NCI-H526 (cell line): ENCODE results near the gene CSNK1G2.

Source experiments
- DNase-seq, 2 experiments: peaks; one replicate each; lab custom pipeline; 2025; lab: John Stamatoyannopoulos, UW

Gene CSNK1G2

DNA sequence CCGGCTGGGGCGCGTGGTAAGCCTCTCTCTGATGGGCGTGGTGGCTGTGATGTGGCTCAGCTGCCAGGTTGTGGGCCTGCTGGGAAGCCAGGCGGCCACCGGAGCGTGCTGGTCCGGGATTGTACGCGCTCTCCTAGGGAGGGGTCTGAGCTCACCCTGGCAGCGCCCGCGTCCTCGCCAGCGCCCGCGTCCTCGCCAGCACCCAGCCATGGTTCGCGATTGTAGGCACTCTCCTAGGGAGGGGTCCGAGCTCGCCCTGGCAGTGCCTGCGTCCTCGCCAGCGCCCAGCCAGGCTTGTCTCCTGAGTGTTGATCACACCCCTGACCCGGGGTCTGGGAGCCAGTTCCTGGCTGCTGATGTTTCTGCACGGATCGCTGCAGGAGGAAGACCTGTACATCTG lies 22.0 kb upstream of the CSNK1G2 start:
- DNase-seq = no peak

DNA sequence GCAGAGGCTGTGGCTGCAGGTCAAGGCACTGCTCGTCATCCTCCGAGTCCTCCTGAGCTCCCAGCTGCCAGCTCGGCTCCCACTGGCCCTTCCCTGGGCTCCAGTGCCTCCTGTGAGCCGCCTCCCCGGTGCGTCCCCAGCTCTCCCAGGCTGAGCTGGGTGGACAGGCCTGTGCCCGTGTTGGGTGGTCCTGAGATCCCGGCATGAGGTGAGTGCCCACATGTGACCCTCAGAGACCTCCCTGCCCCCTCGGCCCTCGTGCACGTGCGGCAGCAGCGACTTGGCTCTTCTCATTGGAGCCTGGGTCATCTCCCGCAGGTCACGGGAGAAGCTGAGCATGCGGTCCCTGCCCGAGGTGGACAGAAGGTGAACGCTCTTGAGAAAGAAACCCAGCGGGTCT lies 20.3 kb upstream of the CSNK1G2 start:
- no peak for DNase-seq

DNA sequence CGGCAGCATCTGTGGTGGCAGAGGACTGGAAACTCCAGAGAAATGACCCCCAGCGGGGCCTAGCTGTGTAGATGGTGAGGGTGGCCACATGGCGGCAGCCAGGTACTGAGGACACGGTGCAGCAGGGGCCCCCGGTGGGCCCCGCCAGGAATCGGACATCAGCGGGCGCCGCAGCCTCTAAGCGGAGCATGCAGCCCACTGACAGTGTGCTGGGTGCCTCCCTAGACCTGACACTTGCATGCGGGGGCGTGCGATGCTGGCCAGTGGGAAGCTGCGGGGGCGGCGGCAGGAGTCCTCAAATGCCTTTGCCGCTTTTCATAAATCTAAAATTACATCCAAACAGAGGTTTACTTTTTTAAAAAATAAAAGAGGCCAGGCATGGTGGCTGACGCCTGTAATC lies 19.6 kb upstream of the CSNK1G2 start:
- no peak for DNase-seq

DNA sequence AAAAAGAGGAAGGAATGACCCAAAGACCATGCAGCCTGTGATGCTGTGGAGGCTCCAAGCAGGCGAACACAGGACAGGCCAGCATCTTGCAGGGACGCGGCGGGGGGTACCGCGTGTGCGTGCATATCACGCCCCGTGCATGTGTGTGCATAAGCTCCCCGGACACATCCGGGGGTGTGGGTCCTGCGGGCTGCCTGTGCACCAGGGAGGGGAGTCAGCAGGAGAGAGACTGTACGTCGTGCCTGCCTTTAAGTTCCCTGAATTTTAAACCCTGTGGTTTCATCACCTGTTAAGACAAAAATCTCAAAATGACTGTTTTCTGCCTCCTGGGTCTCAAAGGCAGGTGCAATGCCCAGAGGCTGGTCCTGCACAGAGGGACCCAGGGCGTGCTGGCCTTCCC lies 19.1 kb upstream of the CSNK1G2 start:
- no peak for DNase-seq

DNA sequence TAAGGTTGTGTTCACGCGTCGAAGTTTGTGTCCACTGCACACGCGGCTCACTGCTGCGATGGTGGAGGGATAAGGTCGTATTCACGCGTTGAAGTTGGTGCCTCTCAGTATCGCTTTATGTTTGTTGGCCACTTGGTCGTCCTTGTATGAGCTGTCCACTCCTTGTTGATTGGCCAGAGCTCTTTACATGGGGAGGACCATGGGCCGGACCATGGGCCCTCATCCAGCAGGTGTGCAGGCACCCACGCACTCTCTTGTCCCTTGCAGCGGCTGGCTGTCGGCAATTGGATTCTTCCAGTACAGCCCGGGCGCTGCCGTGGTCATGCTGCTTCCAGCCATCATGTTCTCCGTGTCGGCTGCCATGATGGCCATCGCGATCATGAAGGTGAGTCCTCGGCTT lies 18.2 kb upstream of the CSNK1G2 start:
- DNase-seq = no peak

DNA sequence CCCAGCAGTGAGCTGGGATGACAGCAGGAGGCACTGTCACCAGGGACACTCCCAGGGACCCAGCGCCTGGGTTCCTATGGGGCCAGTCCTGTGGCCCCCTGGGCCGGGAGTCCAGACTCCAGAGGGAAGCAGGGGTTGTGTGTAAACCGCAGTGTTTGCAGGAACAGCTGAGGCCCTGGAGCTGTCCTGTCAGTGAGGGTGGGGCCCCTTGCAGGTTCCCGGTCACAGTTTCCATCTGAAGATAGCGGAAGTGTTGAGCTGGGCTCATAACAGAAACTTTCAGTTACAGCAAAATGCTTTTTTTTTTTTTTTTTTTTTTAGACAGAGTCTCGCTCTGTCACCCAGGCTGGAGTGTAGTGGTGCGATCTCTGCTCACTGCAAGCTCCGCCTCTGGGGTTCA lies 17.7 kb upstream of the CSNK1G2 start:
- DNase-seq = no peak

DNA sequence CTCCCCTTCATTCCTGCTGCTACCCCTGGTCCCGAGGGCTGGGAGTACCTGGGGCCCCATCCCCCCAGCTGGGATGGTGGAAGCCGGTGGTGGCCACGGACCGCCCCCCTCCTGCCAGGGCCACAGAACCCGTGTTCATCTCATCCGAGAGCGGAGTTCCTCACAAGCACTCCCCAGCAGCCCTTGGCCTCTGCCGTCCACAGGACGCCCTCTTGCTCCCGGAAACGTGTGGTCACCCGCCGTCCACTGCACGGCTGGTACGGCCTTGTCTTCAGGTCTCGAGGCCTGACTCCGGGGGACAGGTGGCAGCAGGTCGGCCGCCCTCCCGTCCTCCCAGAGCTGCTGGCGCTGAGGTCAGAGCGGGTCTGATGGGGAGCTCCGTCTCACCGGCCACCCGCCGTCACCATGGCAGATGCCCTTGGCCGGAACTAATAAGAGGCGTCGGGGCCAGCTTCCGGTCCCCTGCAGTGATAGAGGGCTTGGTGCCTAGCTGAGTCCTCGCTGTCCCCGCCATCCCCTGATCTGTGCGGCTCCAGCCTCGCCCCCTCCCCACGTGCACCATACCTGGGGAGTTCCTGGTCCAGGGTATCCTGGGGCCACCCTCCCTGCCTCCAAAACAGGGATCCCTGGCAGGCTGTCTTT lies 16.5 kb upstream of the CSNK1G2 start:
- DNase-seq = no peak

DNA sequence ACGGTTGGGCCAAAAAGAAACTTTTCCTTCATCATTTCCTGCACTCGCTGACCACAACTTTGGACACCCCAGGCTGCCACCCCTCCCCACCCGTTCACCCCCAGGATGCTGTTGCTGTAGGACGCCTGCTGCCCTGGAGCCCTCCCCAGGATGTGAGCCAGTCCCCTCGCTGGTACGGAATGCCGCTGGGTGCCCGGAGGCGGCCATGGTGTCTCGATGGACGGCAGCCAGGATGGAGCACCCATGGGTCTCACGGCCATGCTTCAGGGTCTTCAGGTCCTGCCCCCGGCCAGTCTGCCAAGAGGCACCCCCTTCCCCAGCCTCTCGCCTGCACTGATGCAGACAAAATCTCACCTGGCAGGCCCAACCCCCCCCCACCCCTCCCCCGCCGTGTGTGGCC lies 15.4 kb upstream of the CSNK1G2 start:
- no peak for DNase-seq

DNA sequence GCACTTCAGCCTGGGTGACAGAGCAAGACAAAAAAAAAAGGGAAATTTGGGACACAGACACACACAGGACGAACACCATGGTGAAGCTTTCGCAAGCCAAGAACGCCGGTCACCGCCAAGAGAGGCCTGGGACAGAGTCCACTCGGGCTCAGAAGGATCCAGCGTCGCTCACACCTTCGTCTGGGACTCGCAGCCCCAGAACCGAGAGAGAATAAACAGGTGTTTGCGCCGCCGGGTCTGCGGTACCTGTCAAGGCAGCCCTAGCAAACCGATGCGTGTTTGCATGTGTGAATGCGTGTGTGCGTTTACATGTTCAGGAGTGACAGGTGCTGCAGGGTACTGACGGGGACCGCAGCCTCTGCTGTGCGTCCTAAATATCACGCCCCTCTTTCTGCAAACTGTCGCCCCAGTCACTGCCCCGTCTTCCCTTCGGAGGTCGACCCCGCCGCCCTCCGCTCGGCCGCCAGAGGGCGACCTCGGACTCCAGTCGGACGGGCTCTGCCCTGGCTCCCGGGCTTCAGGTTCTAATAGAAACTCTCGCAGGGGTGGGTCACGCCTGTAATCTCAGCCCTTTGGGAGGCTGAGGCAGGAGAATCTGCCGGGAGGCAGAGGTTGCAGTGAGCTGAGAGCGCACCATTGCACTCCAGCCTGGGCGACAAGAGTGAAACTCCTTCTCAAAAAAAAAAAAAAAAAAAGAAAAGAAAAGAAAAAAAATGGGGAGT lies 11.8 kb upstream of the CSNK1G2 start:
- peak in 1 of 2 experiments; percentile 80 for DNase-seq

DNA sequence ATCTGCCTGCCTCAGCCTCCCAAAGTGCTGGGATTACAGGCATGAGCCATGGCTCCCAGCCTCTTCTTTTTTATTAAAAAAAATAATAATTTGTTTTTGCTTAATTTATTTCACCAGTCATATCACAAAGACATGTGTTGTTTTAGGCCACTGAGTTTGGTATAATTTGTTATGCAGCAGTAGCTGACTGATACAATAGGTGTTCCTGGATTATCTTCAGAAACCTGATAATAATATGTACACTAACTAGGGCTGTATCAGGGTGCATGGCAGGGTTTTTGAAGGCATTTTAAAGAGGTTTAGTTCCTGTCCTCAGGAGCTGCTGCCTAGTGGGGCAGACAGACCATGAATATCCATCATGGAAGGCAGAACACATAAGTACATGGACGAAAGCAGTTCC lies 9.5 kb upstream of the CSNK1G2 start:
- DNase-seq = no peak

DNA sequence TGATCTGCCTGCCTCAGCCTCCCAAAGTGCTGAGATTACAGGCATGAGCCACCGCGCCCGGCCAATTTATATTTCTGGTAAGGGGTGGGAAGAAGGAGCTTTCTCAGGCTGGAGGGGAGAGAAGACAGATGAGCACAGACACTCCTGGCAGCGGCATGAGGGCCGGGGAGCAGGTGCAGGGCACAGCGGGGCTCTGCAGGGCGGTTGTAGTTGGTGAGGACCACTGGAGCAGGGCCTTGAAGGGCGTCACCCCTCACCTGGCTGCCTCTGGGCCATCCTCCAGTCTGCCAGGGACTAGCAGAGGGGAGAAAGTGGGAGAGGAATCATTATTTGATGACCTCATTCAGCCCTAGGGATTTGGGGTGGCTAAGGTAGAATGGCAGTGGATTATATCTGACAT lies 8.6 kb upstream of the CSNK1G2 start:
- DNase-seq = no peak

DNA sequence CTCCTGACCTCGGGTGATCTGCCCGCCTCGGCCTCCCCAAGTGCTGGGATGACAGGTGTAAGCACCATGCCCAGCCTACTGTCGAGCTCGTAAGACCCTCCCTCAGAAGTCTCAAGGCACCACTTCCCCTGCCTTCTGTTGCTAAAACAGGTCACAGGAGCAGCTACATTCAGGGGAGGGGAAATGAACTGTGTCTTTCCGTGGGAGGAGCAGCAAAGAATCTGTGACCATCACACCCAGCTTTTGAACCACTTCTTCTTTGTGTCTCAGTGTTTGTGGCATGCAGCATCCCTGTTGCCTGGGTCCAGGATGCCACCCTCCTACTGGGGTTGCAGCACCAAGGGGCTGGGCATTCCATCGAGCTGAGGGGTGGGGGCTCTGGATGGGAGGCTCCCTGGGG lies 7.7 kb upstream of the CSNK1G2 start:
- DNase-seq = no peak

DNA sequence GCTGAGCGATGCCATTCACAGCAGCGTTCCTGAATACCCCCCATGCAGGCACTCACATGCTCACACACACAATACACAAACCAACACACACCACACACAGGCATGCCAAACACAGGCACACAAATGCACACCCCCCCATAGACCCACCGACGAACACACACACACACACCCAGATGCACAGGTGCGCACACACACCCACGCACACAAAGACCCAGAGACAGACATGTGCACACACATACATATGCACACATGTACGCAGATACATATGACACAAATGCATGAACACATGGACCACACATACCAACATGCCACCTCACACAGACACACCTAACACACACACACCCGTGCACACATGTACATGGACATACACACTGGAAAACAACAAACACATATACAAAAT lies 7.0 kb upstream of the CSNK1G2 start:
- DNase-seq = no peak

DNA sequence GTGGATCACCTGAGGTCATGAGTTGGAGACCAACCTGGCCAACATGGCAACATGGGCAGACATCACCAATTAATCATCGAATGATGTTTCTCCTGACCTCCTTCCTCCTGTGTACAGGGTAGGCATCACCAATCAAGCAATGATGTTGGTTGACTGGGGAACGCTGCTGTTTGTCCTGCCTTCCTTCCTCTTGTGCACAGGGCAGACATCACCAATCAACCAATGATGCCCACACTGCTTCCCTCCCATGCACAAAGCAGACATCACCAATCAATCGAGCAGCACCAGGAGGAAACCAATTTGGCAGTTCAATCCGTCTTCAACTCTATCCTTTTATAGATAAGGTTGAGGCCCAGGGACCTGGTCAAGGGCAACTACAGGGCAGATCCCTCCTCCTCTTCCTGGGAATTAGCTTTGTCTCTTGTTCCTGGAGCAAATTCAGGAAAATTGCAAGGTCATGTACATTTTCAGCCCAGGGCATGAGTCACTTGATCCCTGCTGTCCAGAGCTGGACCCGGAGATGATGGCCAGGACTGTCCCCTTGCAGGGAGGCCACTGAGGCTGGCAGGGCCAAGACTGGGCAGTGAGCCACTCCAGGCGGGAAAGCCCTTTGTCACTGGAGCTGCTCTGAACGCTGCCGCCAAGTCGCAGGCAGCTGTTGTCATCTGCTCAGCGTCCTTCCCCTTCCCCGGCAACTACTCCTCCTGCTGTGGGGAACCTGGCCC lies 5.3 kb upstream of the CSNK1G2 start:
- DNase-seq = peak in 1 of 2 experiments; percentile 34

DNA sequence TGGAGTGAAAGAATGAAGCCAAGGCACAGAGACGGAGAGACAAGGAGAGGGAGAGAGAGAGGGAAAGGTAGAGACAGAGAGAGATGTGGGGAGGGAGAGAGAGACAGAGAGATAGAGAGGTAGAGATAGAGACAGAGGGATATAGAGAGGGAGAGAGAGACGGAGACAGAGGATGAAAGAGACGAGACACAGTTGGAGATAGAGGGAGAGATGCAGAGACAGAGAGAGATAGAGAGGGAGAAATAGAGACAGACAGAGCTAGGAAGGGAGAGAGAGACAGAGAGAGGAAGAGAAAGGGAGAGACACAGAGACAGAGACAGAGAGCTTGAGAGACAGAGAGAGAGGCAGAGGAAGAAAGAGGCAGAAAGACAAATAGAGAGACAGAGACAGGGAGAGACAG lies 4.5 kb upstream of the CSNK1G2 start:
- DNase-seq = no peak

DNA sequence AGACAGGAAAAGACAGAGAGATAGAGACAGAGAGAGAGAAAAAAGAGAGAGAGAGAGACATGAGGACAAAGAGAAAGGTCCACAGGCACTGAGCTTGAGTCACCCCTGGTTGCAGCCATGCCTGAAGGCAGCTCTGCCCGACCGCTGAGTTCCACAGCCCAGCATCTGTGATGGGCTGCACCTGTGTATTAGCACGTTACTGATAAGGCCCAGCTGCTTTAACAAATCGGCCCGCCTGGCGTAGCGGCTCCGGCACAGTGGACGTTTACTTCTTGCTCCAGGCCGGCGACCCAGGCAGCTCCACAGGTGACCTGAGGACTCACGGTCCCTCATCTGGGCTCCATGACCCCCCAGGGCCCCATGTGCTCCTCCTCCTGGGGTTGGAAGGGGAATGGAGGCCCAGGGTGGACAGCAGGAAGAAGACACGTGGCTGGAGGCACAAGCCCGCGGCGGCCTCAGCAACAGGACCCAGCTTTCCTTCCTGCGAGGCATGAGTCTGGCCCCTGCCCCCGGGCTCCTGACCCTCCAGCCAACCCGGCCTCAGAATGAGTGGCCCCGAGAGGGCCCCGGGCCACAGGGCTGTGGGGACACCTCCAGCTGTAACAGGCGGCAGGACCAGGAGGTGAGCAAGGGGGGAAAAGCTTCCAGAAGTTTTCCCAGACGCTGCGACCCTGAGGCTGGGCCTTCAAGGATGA lies 3.9 kb upstream of the CSNK1G2 start:
- no peak for DNase-seq

DNA sequence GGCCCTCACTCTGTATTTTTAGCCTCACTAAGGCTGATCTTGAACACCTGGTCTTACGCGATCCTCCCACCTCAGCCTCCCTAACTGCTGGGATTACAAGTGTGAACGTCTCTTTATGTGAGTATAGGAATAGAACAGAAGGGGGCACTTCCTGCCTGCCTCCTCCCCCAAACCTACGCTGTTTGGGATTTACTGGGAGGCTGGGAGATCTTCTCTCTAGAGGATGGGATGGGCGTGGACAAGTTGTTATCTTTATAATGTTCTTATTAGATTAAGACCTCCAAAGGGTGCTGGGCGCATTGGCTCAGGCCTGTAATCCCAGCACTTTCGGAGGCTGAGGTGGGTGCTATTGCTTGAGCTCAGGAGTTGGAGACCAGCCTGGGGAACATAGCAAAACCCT lies 2.9 kb upstream of the CSNK1G2 start:
- DNase-seq = no peak

DNA sequence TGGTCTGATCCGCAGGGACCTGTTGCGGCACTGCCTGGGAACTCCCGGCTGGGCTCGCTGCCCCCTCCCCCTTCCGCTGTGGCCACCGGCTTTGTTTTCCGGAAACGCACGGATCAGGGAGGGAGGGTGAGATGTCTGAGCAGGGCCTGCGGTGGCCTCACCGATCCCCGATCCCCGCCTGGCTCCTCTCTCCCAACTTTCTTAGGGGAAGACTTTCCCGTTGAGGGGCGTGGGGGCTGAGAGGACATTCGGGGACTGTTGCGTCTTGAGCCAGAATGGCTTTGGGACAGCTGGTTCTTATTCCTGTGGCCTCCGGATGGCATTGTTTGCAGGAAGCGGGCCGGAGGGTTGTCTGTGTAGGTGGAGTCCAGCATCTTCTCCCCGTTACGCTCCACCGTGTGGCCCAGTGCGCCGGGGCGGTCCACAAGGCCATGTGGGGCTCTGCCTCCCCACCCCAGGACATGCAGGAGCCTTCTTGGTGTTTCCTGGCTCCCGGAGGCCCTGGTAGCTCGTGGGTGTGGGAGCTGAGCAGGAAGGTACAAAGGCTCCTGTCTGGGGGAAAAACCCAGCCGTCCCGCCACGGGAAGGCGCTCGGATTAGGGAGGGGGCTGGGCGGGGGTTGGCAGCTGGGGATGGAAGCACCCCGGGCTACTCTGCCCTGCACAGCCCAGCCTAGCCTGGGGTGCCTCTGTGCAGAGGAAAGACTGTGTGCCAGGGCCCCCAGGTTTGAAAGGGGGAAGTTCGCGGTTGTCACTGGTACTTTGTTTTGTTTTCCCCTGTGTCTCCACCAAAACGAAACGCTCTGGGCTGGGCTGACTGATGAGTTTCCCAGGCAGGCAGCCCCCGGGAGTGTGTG lies 1.3 kb downstream of the CSNK1G2 start:
- peak in 1 of 2 experiments; percentile 69 for DNase-seq

DNA sequence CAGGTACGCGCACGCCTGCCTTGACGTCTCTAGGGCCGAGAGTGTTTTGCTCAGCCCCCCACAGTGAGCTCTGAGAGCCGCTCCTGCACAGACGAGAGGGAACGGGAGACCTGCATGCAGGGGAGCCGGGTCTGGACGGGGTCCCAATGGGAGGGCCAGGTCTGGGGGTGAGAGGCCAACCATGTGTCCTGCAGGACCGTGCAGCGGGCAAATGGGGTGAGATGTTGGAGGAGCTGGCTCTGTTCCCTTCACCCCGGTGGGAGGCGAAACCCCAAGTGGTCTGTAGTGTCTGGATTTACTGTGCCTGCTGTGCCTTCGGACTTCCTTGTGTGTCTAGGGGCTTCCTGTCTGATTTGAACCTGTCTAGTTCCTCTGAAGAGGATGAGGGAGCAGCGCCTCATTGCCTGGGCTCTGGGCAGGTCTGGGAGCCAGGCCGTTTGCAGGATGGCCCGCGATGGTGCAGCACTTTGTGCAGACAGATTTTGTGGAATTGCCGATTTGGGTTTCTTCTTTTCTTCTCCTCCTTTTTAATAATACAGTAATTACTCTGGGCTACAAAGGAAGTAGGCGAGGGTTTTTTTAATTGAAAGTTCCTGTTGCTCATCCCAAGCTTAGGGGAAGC lies 2.1 kb downstream of the CSNK1G2 start:
- DNase-seq = no peak

DNA sequence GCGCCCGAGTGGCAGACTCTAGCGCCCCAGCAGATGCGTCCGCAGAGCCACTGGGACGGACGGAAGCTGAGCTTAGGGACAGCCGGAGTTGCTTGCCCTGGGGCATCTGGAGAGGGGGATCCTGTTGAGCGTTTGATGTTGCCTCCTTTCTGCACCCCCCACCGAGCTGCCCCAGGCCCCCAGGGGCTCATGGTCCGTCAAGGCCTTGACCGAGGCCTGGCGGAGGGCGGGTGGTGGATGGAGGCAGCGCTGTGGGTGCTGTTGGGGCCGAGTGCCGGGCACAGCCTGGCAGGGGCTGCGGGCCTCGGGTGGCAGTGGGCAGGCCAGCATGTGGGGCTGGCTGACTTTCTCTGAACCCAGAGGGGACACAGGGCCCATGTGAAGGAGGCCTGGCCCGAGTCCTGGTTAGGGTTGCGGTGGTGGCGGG lies 2.7 kb downstream of the CSNK1G2 start:
- no peak for DNase-seq
